ENCODE data around the gene INPP5D.
A peak's percentile ranks its signal among the peaks of the same experiment; 100 is the strongest.
"Not testable (repeated sequence)": the region's sequence is repeated elsewhere in the genome, so short reads cannot be mapped to it uniquely, and the experiment has no call there.

INPP5D gene

DNA sequence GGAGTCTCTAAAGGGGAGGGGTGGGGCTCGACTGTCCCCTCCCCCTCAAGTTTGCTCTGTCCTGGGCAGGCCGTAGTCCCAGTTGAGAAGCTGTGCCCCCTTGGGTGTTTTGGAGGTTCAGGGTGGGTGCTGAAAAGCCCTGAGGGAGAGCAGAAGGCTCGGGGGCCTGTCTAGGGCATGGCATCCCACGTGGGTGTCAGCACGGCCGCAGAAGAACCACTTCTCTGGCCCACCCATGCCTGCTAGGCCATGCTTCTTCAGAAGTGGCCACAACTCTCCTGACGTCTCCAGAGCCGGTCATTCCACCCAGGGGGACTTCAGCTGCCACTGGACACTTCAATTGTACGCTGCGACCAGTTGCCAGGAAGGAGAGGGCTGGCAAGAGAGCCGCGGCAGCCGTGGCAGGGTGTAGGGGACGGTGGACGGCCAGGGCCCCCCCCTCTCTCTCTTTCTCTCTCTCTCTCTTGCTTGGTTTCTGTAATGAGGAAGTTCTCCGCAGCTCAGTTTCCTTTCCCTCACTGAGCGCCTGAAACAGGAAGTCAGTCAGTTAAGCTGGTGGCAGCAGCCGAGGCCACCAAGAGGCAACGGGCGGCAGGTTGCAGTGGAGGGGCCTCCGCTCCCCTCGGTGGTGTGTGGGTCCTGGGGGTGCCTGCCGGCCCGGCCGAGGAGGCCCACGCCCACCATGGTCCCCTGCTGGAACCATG, at the start of gene INPP5D:
INPP5D (plus strand) TSS at position 546 of the 704 bp plus-strand sequence; CDS start at position 683, 137 bp downstream.
- peak; percentile 64 for DNase-seq

GRCh38 chr2:233010569-233011267, 49.4 kb upstream of the INPP5D start:
- no peak for DNase-seq

GRCh38 chr2:233011268-233011650, 48.9 kb upstream of the INPP5D start:
- DNase-seq, result no peak

DNA sequence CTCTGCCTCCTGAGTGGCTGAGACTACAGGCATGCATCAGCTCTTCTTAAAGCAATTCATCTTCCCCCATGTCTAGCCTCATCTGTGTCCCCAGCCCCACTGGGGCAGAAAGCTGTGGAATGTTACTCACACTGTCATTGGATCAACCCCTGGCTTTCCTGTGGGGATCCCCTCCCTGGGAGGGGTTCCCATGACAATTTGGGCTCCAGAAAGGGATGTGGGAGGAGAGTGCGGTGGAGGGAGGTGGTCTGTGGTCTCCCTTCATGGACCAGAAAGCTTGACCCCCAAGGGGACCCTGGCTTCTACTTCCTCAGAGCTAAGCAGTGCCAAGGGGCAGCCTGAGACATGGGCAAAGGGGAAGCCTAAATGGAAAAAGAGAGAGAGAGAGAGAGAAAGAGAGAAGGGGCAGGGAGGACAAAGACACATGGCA, 48.4 kb upstream of the INPP5D start:
- no peak for DNase-seq

GRCh38 chr2:233012301-233012971, 47.7 kb upstream of the INPP5D start:
- no peak for DNase-seq

GRCh38 chr2:233013027-233013461, 47.1 kb upstream of the INPP5D start, which contains the start of gene NGEF:
Gene NGEF (minus strand): TSS chr2:233013256. CDS start chr2:232974890, 38,366 bp downstream.
- no peak for DNase-seq

GRCh38 chr2:233013650-233014049, 46.5 kb upstream of the INPP5D start:
- no peak for DNase-seq

- DNase-seq, result no peak
Observed at GRCh38 chr2:233015019-233015645, 45.0 kb upstream of the INPP5D start.

DNA sequence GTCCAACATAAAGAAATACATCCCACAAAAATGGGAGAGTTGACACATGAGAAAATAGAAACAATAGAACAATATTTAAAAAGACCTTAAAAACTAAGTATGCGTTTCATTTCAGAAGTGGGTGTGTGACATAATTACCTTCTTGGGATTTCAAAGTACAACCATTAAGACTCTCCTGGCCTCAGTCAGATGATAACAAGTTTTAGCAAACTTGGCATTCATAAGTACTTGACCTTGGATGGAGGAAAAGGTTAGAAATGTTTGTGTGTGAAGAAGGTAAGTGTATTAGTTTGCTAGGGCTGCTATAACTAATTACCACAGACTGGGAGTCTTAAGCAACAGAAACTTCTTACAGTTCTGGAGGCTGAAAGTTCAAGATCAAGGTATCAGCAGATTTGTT, 42.2 kb upstream of the INPP5D start:
- no peak for DNase-seq

GRCh38 chr2:233019610-233020009, 40.5 kb upstream of the INPP5D start:
- DNase-seq, result not testable (repeated sequence)

DNA sequence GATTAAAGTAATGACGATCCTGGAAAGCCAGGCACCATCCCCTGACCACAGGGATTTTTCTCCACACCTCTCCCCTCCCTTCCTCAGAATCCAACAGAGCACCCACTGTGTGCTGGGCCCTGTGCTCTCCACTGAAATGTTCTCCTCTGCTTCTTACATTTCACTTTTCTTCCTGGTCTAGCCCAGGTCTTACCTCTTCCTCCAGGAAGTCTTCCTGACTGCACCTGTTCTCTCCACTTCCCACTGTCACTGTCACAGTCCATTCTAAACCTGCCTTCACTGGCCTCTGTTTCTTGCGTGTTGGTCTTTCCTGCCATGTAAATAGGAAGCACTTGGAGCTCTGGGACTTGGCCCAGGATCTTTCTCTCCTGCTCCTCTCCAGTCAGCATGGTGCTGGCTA, 39.7 kb upstream of the INPP5D start:
- no peak for DNase-seq

DNA sequence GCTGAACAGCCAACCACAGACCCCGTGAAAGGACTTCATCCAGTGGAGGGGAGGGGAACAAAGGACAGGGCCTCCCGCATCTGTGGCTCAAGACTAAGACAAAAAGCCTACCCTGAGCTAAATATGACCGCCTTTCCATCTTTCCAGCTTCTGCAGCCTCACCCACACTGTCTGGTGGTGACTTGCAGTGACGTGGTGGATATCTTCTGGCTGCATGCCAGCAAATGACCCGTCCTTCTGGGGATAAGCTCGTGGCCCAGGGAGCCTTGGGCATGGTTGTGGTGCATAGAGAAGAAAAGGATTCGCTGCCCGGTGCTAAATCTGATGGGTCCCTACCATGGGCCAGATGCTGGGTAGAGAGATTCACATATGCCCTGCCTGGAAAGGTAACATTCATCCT, 38.4 kb upstream of the INPP5D start:
- no peak for DNase-seq

DNA sequence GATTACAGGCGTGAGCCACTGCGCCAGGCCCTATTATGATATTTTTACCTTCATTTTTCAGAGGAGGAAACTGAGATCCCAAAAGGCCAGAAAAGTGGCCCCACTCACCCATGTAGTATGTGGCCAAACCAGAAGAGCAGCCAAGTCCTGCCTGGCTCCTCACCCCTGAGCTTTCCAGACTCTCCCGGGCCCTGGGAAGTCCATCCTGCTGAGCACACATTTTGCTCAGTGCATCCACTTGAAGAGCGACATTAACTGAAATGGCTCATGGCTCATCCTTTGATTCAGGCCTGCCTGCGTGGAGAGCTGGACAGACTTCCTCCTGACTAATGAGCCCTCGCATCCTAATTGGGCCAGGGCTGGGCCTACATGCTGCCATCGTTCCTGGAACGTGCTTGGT, 37.6 kb upstream of the INPP5D start:
- no peak for DNase-seq

DNA sequence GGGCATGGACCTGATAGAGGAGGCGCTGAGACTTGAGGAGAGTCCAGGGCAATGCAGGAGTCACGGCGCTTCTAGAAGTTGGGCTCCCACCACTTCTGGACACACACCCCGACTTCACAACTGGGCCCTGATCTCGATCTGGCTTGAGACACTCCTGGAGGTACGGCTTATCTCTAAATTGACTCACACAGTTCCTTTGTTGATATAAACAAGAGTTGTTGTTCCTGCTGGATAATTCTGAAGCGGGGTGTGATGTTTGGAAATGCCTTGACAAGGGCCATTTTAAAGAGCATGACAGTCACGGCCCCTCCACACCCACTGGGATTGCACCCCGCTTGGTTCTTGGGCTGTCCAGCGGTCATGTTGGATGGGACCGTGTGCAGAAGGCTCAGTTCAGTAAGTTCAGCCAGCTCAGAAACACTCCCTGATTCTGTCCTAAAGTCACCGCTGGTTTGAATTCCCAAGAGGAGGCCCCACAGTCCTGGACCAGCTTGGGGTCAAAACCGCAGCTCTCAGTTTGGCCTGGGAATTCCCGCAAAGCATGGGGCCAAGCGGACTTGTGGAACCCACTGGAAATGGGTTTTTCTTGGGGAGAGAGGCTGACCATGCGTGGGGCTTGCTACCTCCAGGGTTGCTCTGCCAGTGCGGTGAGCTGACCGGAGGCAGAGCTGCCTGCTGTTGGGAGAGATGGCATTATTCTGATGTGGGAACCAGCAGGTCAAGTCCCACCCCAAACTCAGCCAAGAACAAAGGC, 37.0 kb upstream of the INPP5D start:
- no peak for DNase-seq

DNA sequence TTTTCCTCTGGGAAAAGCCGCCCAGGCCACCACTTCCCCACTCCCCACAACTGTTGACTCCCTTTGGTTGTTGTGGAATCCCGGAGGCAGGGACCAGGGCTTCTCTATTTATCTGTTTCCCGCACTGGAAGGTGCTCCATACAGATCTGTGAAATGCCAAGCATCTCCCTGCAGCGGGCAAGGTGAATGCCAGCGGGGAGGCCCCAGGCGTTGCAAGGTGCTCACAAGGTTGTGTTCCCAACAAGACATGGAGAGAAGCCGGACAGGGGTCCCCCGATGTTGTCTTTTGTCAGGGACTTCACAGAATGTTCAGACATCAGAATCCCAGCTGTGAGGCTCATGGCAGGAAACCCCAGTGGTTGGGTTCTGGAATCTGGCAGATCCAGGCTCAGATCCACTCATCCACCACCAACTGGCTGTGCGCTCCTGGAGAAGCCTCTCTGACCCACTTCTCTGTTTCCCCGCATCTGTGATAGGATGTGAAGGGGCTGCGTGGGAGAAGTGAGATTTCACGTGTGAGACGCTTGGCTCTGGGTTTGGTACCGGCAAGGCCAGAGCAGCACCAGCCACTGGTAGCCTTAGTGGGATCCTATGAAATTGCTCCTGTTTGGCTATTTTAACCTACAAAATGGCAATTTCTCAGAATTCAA, 36.3 kb upstream of the INPP5D start:
- no peak for DNase-seq

GRCh38 chr2:233025706-233026105, 34.4 kb upstream of the INPP5D start:
- DNase-seq, result no peak

- DNase-seq, result no peak
Observed at GRCh38 chr2:233026198-233026813, 33.8 kb upstream of the INPP5D start.

- no peak for DNase-seq
Observed at GRCh38 chr2:233029321-233029720, 30.8 kb upstream of the INPP5D start.

DNA sequence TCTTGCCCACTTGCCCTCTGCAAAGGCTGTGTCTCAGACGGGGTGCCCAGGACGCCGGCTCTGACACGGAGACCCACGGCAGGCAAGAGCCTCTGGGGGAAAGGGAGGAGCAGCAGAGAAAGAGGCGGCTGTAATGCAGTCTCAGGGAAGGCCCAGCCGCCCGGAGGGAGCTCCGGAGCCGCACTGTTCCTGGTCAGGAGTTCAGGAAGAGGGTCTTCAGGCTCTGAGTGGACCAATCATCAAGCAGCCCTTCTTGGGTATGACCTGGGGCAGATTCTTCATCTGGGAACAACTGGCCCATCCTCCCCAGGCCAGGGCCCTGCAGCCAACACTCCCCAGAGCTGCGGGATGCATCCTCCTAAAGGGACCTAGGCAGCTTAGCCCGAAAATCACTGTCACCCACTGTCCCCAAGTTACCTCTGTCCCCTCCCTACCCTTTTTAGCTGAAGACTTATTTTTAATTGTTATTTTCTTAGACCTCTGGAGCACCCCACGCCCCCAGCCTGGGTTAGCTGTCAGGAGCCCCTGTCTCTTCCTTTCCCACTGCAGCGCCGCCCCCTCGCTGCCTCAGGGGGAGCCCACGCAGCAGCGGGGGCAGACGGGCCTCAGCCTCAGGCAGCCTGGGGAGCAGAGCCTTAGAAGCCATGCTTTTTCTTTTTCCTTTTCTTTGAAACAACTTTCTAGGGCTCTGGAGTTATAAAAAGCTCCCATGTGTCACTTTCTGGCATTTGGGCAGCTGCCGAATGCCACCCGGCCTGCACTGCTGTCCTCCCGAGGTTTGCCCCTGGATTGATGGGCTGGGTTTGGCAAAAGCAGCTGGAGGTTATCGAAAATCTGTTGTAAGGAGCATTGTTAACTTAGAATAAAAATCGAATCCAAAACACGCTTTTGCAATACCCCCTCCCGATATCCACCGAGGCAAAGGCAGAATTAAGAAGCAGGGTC, 28.3 kb upstream of the INPP5D start:
- DNase-seq, result no peak
